GM18507 (cell line): ENCODE data around the gene CNN2.

Source experiments
- DNase-seq: peaks from one replicate; pipeline ENCODE4 v3.0.0; 2011; ENCODE audit warnings: low read depth; ENCODE audit not compliant: insufficient read length; ENCODE audit errors: extremely low spot score
- FAIRE-seq: peaks from 2 replicates; lab custom pipeline; 2011; peaks lifted over from hg19 to GRCh38; lab: Jason Lieb, UNC

The CNN2 gene

DNA sequence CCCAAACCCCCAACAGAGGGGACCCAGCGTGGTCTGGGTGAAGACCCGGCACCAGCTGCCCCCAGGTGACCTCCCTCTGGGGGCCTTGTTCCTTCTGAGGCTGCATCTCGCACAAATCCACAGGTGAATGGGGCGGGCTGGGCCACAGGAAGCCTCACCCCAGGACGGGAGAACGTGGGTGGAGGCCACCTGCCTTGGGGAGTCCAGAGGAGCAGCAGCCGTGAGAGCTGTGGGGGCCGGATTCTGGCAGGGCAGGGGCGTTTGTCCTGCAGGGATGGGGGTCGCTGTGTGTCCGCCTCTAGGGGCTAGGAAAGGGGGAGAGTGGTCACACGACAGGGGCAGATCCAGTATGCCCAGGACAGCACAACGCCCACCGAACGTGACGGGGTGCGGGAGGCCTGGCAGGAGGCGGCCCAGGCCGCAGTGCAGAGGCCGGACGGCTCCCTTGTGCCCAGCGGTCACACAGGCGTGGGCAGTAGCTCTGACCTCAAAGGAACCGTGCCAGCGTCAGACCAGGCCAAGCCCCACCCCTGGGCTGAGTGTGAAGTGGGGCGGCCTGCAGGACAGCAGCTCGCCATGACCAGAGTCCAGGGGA is 62.1 kb downstream of the CNN2 start:
- DNase-seq (no peak), FAIRE-seq (no peak)
